WTC11 (cell line): ENCODE results near the gene IFFO2.

Experiments
- NFYB ChIP-seq: sonication (generic); formaldehyde crosslinking; conservative IDR thresholded peaks from 2 replicates; pipeline ENCODE4 v1.8.0; 2022; ENCODE audit warnings: low read depth, missing genetic modification reagents
- TF ChIP-seq, protein P1 (sequence below): sonication (generic); formaldehyde crosslinking; IDR thresholded peaks from 2 replicates; pipeline ENCODE4 v1.8.1; 2023; ENCODE audit warnings: mild to moderate bottlenecking, missing genetic modification reagents
- TF ChIP-seq, protein P2 (sequence below): fragments of 200-600 bp; IDR thresholded peaks from 2 replicates; pipeline ENCODE4 v1.8.0; 2022; ENCODE audit warnings: antibody characterized with exemption

DNA sequence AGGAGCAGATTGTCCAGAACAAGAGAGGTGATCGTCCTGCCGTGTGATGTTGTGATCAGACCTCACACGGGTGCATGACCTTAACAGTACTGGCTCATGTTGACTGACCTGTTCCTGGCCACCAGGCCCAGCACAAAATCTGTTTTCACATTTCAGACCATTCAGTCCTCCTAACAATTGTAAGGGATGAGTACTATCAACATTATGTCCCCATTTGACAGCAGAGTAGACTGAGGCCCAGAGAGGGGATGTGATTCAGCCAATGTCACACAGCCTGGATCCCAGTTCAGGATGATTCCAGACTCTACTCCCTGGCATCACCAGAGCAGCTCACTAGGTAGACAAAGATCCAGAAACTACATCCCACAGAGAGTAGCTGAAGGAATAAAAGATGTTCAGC is 89.6 kb downstream of the IFFO2 start:
- no peak for TF ChIP-seq NFYB (CRISPR knock-in tag)
- TF ChIP-seq, protein P1, sequence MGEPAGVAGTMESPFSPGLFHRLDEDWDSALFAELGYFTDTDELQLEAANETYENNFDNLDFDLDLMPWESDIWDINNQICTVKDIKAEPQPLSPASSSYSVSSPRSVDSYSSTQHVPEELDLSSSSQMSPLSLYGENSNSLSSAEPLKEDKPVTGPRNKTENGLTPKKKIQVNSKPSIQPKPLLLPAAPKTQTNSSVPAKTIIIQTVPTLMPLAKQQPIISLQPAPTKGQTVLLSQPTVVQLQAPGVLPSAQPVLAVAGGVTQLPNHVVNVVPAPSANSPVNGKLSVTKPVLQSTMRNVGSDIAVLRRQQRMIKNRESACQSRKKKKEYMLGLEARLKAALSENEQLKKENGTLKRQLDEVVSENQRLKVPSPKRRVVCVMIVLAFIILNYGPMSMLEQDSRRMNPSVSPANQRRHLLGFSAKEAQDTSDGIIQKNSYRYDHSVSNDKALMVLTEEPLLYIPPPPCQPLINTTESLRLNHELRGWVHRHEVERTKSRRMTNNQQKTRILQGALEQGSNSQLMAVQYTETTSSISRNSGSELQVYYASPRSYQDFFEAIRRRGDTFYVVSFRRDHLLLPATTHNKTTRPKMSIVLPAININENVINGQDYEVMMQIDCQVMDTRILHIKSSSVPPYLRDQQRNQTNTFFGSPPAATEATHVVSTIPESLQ, result no peak
- TF ChIP-seq, protein P2, sequence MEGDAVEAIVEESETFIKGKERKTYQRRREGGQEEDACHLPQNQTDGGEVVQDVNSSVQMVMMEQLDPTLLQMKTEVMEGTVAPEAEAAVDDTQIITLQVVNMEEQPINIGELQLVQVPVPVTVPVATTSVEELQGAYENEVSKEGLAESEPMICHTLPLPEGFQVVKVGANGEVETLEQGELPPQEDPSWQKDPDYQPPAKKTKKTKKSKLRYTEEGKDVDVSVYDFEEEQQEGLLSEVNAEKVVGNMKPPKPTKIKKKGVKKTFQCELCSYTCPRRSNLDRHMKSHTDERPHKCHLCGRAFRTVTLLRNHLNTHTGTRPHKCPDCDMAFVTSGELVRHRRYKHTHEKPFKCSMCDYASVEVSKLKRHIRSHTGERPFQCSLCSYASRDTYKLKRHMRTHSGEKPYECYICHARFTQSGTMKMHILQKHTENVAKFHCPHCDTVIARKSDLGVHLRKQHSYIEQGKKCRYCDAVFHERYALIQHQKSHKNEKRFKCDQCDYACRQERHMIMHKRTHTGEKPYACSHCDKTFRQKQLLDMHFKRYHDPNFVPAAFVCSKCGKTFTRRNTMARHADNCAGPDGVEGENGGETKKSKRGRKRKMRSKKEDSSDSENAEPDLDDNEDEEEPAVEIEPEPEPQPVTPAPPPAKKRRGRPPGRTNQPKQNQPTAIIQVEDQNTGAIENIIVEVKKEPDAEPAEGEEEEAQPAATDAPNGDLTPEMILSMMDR, result no peak
